Measurements from ENCODE around the gene NCK1. TPM values are rescaled to one million over a fixed set of nuclear protein-coding genes. Genes with fewer than 3 reads are reported as not detected.

Gene NCK1
- total and polyA plus RNA-seq, 2 donors, result 45.2 to 70.2 TPM

DNA sequence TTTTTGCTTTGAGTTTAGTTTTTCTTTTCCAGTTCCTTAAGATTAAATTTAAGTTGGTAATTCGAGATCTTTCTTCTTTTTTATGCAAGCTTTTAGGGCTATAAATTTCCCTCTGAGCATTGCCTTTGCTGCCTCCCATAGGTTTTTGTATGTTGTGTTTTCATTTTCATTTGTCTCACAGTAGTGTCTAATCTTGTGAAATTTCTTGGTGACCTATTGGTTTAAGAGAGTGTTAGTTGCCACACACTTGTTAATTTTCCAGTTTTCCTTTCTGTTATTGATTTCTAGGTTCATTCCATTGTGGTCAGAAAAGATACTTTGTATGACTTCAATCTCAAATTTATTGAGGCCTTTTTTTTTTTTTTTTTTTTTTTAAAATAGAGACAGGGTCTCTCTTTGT, 77.5 kb downstream of the NCK1 start:
- Histone ChIP-seq H3K36me3 (ENCODE audit: control insufficient read depth in 2 of 2, insufficient read depth in 2 of 2, low read length in 1 of 2) (peaks cover 0 to 8% of the 10 kb centered on the region in 2 donors), H3K4me3 (ENCODE audit: low read length in 2 of 2) (no peak overlapping the region), H3K27ac (ENCODE audit: low read depth in 1 of 2, low read length in 1 of 2) (no peak overlapping the region), H3K27me3 (ENCODE audit: control insufficient read depth in 2 of 2, insufficient read depth in 1 of 2, low read length in 1 of 2) (no peaks in the 10 kb centered on the region), H3K4me1 (ENCODE audit: control insufficient read depth in 2 of 2, insufficient read depth in 2 of 2, low read length in 2 of 2) (peaks cover 6 to 13% of the 10 kb centered on the region in 2 donors), H3K9me3 (ENCODE audit: control insufficient read depth in 2 of 2, insufficient read depth in 1 of 2, low read length in 1 of 2) (no peaks in the 10 kb centered on the region)
- DNase-seq (ENCODE audit: low read depth in 6 of 9, low spot score in 9 of 9), result no peak
- 90% methylated on average over 1 of the region's 1 CpG for WGBS

DNA sequence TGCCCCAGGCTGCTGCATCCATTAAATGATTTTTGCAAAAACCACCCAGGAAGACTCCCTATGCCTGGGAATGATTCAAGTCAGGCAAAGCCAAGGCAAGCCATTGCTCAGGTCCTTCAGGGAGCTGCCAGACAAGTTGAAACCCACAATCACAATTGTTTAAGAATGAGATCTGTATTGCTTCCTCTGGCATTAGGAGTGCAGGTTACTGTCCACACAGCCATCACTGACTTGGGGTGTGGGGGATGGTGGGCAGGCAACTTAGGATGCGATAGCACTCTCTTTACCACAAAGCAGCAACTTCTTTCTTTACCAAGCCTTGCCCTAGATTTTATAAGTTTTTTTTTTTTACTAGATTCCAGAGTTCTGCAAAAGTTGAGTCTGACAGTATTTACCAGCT, 80.8 kb downstream of the NCK1 start:
- peaks cover 9 to 17% of the 10 kb centered on the region in 2 donors for H3K36me3 ChIP-seq (ENCODE audit: control insufficient read depth in 2 of 2, insufficient read depth in 2 of 2, low read length in 1 of 2)
- no peaks in the 10 kb centered on the region for H3K9me3 ChIP-seq (ENCODE audit: control insufficient read depth in 2 of 2, insufficient read depth in 1 of 2, low read length in 1 of 2)
- H3K27me3 ChIP-seq (ENCODE audit: control insufficient read depth in 2 of 2, insufficient read depth in 1 of 2, low read length in 1 of 2), result no peaks in the 10 kb centered on the region
- H3K4me3 ChIP-seq (ENCODE audit: low read length in 2 of 2), result no peak overlapping the region
- WGBS, result 72% methylated on average over 1 of the region's 1 CpG
- no peak for DNase-seq (ENCODE audit: low read depth in 6 of 9, low spot score in 9 of 9)
- H3K4me1 ChIP-seq (ENCODE audit: control insufficient read depth in 2 of 2, insufficient read depth in 2 of 2, low read length in 2 of 2), result peaks cover 6 to 13% of the 10 kb centered on the region in 2 donors
- H3K27ac ChIP-seq (ENCODE audit: low read depth in 1 of 2, low read length in 1 of 2), result peak overlapping the region in 1 of 2 donors; percentile 10

DNA sequence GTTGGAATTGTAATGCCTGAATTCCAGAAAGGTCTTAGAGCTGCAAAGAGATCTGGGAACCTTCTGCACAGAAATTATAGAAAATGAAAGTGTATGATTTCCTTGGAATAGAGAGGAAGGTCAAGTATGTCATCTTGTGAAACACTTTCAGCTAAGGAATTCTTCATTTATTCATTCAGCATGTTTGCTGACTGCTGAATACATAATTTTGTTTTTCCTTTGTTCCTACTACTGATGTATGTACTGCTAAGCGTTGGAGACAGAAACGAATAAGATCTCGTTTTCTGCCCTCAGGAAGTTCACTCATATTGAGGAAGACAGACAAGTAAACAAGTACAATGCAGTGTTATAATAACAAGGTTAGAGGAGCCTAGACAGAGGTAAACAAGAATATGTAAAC, 81.4 kb downstream of the NCK1 start:
- H3K9me3 ChIP-seq (ENCODE audit: control insufficient read depth in 2 of 2, insufficient read depth in 1 of 2, low read length in 1 of 2), result no peaks in the 10 kb centered on the region
- DNase-seq (ENCODE audit: low read depth in 6 of 9, low spot score in 9 of 9), result no peak
- no peak overlapping the region for H3K4me3 ChIP-seq (ENCODE audit: low read length in 2 of 2)
- peak overlapping the region in 1 of 2 donors; percentile 10 for H3K27ac ChIP-seq (ENCODE audit: low read depth in 1 of 2, low read length in 1 of 2)
- H3K27me3 ChIP-seq (ENCODE audit: control insufficient read depth in 2 of 2, insufficient read depth in 1 of 2, low read length in 1 of 2), result no peaks in the 10 kb centered on the region
- H3K4me1 ChIP-seq (ENCODE audit: control insufficient read depth in 2 of 2, insufficient read depth in 2 of 2, low read length in 2 of 2), result peaks cover 6 to 13% of the 10 kb centered on the region in 2 donors
- peaks cover 9 to 17% of the 10 kb centered on the region in 2 donors for H3K36me3 ChIP-seq (ENCODE audit: control insufficient read depth in 2 of 2, insufficient read depth in 2 of 2, low read length in 1 of 2)
- WGBS, result 93% methylated on average over 3 of the region's 3 CpGs

GRCh38 chr3:136946978-136947377, 85.0 kb downstream of the NCK1 start:
- DNase-seq (ENCODE audit: low read depth in 6 of 9, low spot score in 9 of 9), result no peak
- 97% methylated on average over 1 of the region's 1 CpG for WGBS
- Histone ChIP-seq H3K9me3 (ENCODE audit: control insufficient read depth in 2 of 2, insufficient read depth in 1 of 2, low read length in 1 of 2) (no peaks in the 10 kb centered on the region), H3K4me1 (ENCODE audit: control insufficient read depth in 2 of 2, insufficient read depth in 2 of 2, low read length in 2 of 2) (peaks cover 6 to 13% of the 10 kb centered on the region in 2 donors), H3K27me3 (ENCODE audit: control insufficient read depth in 2 of 2, insufficient read depth in 1 of 2, low read length in 1 of 2) (no peaks in the 10 kb centered on the region), H3K36me3 (ENCODE audit: control insufficient read depth in 2 of 2, insufficient read depth in 2 of 2, low read length in 1 of 2) (peaks cover 9 to 19% of the 10 kb centered on the region in 2 donors), H3K4me3 (ENCODE audit: low read length in 2 of 2) (no peak overlapping the region), H3K27ac (ENCODE audit: low read depth in 1 of 2, low read length in 1 of 2) (no peak overlapping the region)

DNA sequence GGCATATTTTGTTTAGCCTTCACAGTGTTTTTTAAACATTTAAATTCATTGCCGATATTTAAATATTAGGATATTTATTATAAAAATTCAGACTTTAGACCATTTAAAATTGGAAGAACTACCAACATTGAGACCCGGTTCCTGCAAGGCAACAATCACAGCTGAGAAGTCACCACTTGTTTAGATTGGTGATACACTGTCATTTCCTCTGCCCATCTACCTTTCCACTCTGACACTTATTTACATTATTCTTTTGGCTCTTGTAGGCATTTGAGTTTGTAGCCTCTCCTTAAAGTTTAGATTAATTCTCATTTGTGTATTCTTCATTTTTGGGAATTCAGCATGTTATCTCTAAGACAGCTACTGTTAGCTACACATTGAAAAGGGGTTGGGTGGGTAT, 85.5 kb downstream of the NCK1 start:
- DNase-seq (ENCODE audit: low read depth in 6 of 9, low spot score in 9 of 9), result no peak
- WGBS, result 50% methylated on average over 2 of the region's 2 CpGs
- Histone ChIP-seq H3K4me3 (ENCODE audit: low read length in 2 of 2) (no peak overlapping the region), H3K9me3 (ENCODE audit: control insufficient read depth in 2 of 2, insufficient read depth in 1 of 2, low read length in 1 of 2) (no peaks in the 10 kb centered on the region), H3K36me3 (ENCODE audit: control insufficient read depth in 2 of 2, insufficient read depth in 2 of 2, low read length in 1 of 2) (peaks cover 9 to 19% of the 10 kb centered on the region in 2 donors), H3K27ac (ENCODE audit: low read depth in 1 of 2, low read length in 1 of 2) (no peak overlapping the region), H3K4me1 (ENCODE audit: control insufficient read depth in 2 of 2, insufficient read depth in 2 of 2, low read length in 2 of 2) (peaks cover 6 to 9% of the 10 kb centered on the region in 2 donors), H3K27me3 (ENCODE audit: control insufficient read depth in 2 of 2, insufficient read depth in 1 of 2, low read length in 1 of 2) (no peaks in the 10 kb centered on the region)

DNA sequence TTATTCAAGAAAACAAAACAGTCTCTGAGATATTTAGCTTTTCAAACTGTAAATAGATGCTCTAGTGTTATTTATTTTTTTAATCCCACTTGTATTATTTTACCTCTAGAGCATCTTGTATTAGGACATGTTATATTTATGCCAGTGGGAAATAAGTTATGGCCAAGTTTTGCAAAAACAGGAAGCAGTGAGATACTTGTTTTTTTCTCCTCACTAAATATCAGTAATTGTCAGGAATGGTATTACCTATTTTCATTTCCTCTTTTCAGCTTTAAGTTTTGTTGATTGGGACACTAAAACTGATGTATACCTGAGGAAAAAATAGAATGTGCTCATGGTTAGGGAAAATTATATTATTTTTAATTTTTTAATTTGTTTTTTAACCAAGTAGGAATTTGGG, 87.1 kb downstream of the NCK1 start:
- no peak overlapping the region for H3K4me3 ChIP-seq (ENCODE audit: low read length in 2 of 2)
- no peak for DNase-seq (ENCODE audit: low read depth in 6 of 9, low spot score in 9 of 9)
- H3K36me3 ChIP-seq (ENCODE audit: control insufficient read depth in 2 of 2, insufficient read depth in 2 of 2, low read length in 1 of 2), result peaks cover 9 to 19% of the 10 kb centered on the region in 2 donors
- H3K27ac ChIP-seq (ENCODE audit: low read depth in 1 of 2, low read length in 1 of 2), result no peak overlapping the region
- H3K27me3 ChIP-seq (ENCODE audit: control insufficient read depth in 2 of 2, insufficient read depth in 1 of 2, low read length in 1 of 2), result no peaks in the 10 kb centered on the region
- peaks cover 0 to under 1% of the 10 kb centered on the region in 2 donors for H3K4me1 ChIP-seq (ENCODE audit: control insufficient read depth in 2 of 2, insufficient read depth in 2 of 2, low read length in 2 of 2)
- no peaks in the 10 kb centered on the region for H3K9me3 ChIP-seq (ENCODE audit: control insufficient read depth in 2 of 2, insufficient read depth in 1 of 2, low read length in 1 of 2)

- no peak overlapping the region for H3K4me3 ChIP-seq (ENCODE audit: low read length in 2 of 2)
- peak in 1 of 9 donors; percentile 17 for DNase-seq (ENCODE audit: low read depth in 6 of 9, low spot score in 9 of 9)
- no peaks in the 10 kb centered on the region for H3K27me3 ChIP-seq (ENCODE audit: control insufficient read depth in 2 of 2, insufficient read depth in 1 of 2, low read length in 1 of 2)
- H3K4me1 ChIP-seq (ENCODE audit: control insufficient read depth in 2 of 2, insufficient read depth in 2 of 2, low read length in 2 of 2), result peaks cover under 1 to 5% of the 10 kb centered on the region in 2 donors
- no peaks in the 10 kb centered on the region for H3K9me3 ChIP-seq (ENCODE audit: control insufficient read depth in 2 of 2, insufficient read depth in 1 of 2, low read length in 1 of 2)
- WGBS, result 97% methylated on average over 2 of the region's 2 CpGs
- H3K36me3 ChIP-seq (ENCODE audit: control insufficient read depth in 2 of 2, insufficient read depth in 2 of 2, low read length in 1 of 2), result peaks cover 9 to 19% of the 10 kb centered on the region in 2 donors
- H3K27ac ChIP-seq (ENCODE audit: low read depth in 1 of 2, low read length in 1 of 2), result no peak overlapping the region
Observed at GRCh38 chr3:136949708-136950107, 87.7 kb downstream of the NCK1 start.

DNA sequence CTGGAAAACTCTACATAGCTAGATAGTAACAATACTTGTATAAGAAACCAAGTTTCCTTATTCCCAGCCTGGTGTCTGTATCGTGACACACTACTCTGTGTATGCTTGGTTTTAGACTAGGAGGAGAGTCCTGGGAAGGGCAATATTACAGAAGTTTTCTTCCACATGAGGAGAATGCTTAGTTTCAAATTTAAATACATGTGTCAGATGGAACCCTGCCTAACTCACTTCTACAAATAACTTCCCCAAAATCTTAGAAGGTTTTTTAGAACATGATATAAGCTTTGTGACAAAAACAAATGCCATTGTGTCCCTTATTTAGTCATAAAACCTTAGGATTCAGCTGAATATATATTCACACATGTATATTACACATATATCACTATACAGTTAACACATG, 88.6 kb downstream of the NCK1 start:
- H3K27ac ChIP-seq (ENCODE audit: low read depth in 1 of 2, low read length in 1 of 2), result no peak overlapping the region
- peaks cover 6 to 15% of the 10 kb centered on the region in 2 donors for H3K36me3 ChIP-seq (ENCODE audit: control insufficient read depth in 2 of 2, insufficient read depth in 2 of 2, low read length in 1 of 2)
- no peak overlapping the region for H3K4me3 ChIP-seq (ENCODE audit: low read length in 2 of 2)
- WGBS, result 65% methylated on average over 1 of the region's 1 CpG
- H3K9me3 ChIP-seq (ENCODE audit: control insufficient read depth in 2 of 2, insufficient read depth in 1 of 2, low read length in 1 of 2), result no peaks in the 10 kb centered on the region
- no peak for DNase-seq (ENCODE audit: low read depth in 6 of 9, low spot score in 9 of 9)
- H3K27me3 ChIP-seq (ENCODE audit: control insufficient read depth in 2 of 2, insufficient read depth in 1 of 2, low read length in 1 of 2), result no peaks in the 10 kb centered on the region
- peaks cover 4 to 12% of the 10 kb centered on the region in 2 donors for H3K4me1 ChIP-seq (ENCODE audit: control insufficient read depth in 2 of 2, insufficient read depth in 2 of 2, low read length in 2 of 2)

DNA sequence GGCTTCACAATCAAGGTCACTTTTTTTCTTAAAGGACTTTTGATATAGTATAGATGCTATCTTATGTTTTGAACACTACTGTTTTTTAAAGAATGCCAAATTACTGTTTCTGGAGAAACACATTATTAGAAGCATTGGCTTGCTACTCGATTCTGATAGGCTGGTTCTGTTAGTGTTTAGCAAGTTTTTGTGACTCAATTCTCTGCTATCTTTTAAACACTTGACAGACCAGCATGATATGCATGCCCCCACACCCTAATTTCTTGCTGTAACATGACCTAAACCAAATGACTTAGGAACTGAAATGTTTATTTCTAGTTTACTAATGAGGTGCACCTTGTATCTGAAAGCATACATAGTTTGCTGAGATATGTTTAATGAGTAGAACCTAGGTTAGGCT, 90.3 kb downstream of the NCK1 start:
- 94% methylated on average over 1 of the region's 1 CpG for WGBS
- Histone ChIP-seq H3K36me3 (ENCODE audit: control insufficient read depth in 2 of 2, insufficient read depth in 2 of 2, low read length in 1 of 2) (peaks cover 0 to 4% of the 10 kb centered on the region in 2 donors), H3K4me3 (ENCODE audit: low read length in 2 of 2) (no peak overlapping the region), H3K9me3 (ENCODE audit: control insufficient read depth in 2 of 2, insufficient read depth in 1 of 2, low read length in 1 of 2) (no peaks in the 10 kb centered on the region), H3K27me3 (ENCODE audit: control insufficient read depth in 2 of 2, insufficient read depth in 1 of 2, low read length in 1 of 2) (no peaks in the 10 kb centered on the region), H3K27ac (ENCODE audit: low read depth in 1 of 2, low read length in 1 of 2) (no peak overlapping the region), H3K4me1 (ENCODE audit: control insufficient read depth in 2 of 2, insufficient read depth in 2 of 2, low read length in 2 of 2) (peaks cover 4 to 12% of the 10 kb centered on the region in 2 donors)
- no peak for DNase-seq (ENCODE audit: low read depth in 6 of 9, low spot score in 9 of 9)

DNA sequence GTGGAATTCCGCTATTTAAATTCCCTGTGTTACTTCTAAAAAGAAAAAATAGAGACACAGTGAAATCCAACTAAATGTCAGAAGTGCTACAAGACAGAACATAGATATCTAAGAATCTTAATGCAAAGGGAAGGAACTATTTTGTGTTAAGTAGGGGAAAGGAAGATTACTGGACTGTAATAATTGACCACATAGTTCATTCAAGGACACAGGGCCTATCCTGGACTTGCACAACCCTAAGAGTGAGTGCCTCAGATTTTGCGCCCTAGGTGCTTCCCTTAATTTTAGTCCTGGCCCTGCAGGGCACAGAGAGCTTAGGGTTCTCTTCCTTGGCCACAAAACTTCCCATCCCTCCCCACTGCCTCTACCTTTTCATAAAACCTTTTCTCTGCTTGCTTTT, 92.2 kb downstream of the NCK1 start:
- H3K27me3 ChIP-seq (ENCODE audit: control insufficient read depth in 2 of 2, insufficient read depth in 1 of 2, low read length in 1 of 2), result no peaks in the 10 kb centered on the region
- H3K4me1 ChIP-seq (ENCODE audit: control insufficient read depth in 2 of 2, insufficient read depth in 2 of 2, low read length in 2 of 2), result peaks cover 7 to 12% of the 10 kb centered on the region in 2 donors
- WGBS, result 99% methylated on average over 2 of the region's 2 CpGs
- peaks cover 0 to 3% of the 10 kb centered on the region in 2 donors for H3K36me3 ChIP-seq (ENCODE audit: control insufficient read depth in 2 of 2, insufficient read depth in 2 of 2, low read length in 1 of 2)
- no peaks in the 10 kb centered on the region for H3K9me3 ChIP-seq (ENCODE audit: control insufficient read depth in 2 of 2, insufficient read depth in 1 of 2, low read length in 1 of 2)
- no peak overlapping the region for H3K27ac ChIP-seq (ENCODE audit: low read depth in 1 of 2, low read length in 1 of 2)
- no peak for DNase-seq (ENCODE audit: low read depth in 6 of 9, low spot score in 9 of 9)
- H3K4me3 ChIP-seq (ENCODE audit: low read length in 2 of 2), result no peak overlapping the region

Data from thymus (tissue), 11 donors.